Skeletal muscle tissue (tissue), 4 donors: ENCODE measurements around the gene BCAT1. TPM values are rescaled to one million over a fixed set of nuclear protein-coding genes. Genes with fewer than 3 reads are reported as not detected.
"Not testable (repeated sequence)": the region's sequence is repeated elsewhere in the genome, so short reads cannot be mapped to it uniquely, and the experiment has no call there.

ENCODE experiments used
- H3K27ac ChIP-seq: one replicate; pipeline ENCODE4 v1.7.0; 2013; ENCODE audit warnings: mild to moderate bottlenecking, low read depth, low read length, inconsistent platforms
- H3K27me3 ChIP-seq, 3 donors: one replicate each; pipeline ENCODE4 v1.7.0; 2013; ENCODE audit warnings: low read length in 3 of 3; ENCODE audit not compliant: control insufficient read depth in 3 of 3, insufficient read depth in 3 of 3
- H3K36me3 ChIP-seq, 3 donors: one replicate each; pipeline ENCODE4 v1.7.0; 2013; ENCODE audit warnings: low read length in 3 of 3; ENCODE audit not compliant: control insufficient read depth in 3 of 3, insufficient read depth in 3 of 3
- H3K4me1 ChIP-seq, 3 donors: one replicate each; pipeline ENCODE4 v1.7.0; 2013; ENCODE audit warnings: low read length in 3 of 3, mild to moderate bottlenecking in 3 of 3; ENCODE audit not compliant: control insufficient read depth in 3 of 3, insufficient read depth in 3 of 3
- H3K4me3 ChIP-seq, 3 donors: one replicate each; pipeline ENCODE4 v1.7.0; 2013; ENCODE audit warnings: low read length in 3 of 3
- H3K9ac ChIP-seq, 3 donors: one replicate each; pipeline ENCODE4 v1.7.0; 2013; ENCODE audit warnings: low read length in 3 of 3, mild to moderate bottlenecking in 3 of 3, moderate library complexity in 2 of 3, low read depth in 1 of 3
- H3K9me3 ChIP-seq, 3 donors: one replicate each; pipeline ENCODE4 v1.7.0; 2013; ENCODE audit warnings: low read length in 3 of 3; ENCODE audit not compliant: control insufficient read depth in 3 of 3
- total RNA-seq: library from RNA; depleted of rRNA; stranded (reverse); fragments of >200 nt; gene quantifications from one replicate; pipeline ENCODE4 v1.2.3, GENCODE V29; 2014
- donor health status: Osteomylitis.

The BCAT1 gene
- total RNA-seq, 1 donor from 2014 or later: 33.4 TPM

GRCh38 chr12:24833513-24833912 lies 115.4 kb downstream of the BCAT1 start:
- no peak overlapping the region for H3K4me3 ChIP-seq
- peaks cover 0 to 4% (median 3%) of the 10 kb centered on the region in 3 donors for H3K4me1 ChIP-seq

GRCh38 chr12:24823808-24824515 lies 124.9 kb downstream of the BCAT1 start:
- H3K36me3 ChIP-seq: no peaks in the 10 kb centered on the region
- H3K9ac ChIP-seq: no peak overlapping the region
- no peaks in the 10 kb centered on the region for H3K4me1 ChIP-seq
- no peaks in the 10 kb centered on the region for H3K9me3 ChIP-seq
- H3K27ac ChIP-seq: no peak overlapping the region
- no peak overlapping the region for H3K4me3 ChIP-seq
- no peaks in the 10 kb centered on the region for H3K27me3 ChIP-seq

More at GRCh38 chr12:24833513-24833912, 115.4 kb downstream of the BCAT1 start:
- Histone ChIP-seq H3K27me3 (no peaks in the 10 kb centered on the region), H3K27ac (no peak overlapping the region), H3K9ac (no peak overlapping the region), H3K9me3 (no peaks in the 10 kb centered on the region), H3K36me3 (no peaks in the 10 kb centered on the region)

- Histone ChIP-seq H3K36me3 (no peaks in the 10 kb centered on the region), H3K27ac (no peak overlapping the region), H3K27me3 (no peaks in the 10 kb centered on the region), H3K4me3 (no peak overlapping the region), H3K9me3 (no peaks in the 10 kb centered on the region), H3K9ac (no peak overlapping the region), H3K4me1 (no peaks in the 10 kb centered on the region)
These were observed 126.6 kb downstream of the BCAT1 start for GRCh38 chr12:24822121-24822899.

- Histone ChIP-seq H3K9ac (no peak overlapping the region), H3K9me3 (no peaks in the 10 kb centered on the region), H3K4me1 (no peaks in the 10 kb centered on the region), H3K4me3 (no peak overlapping the region), H3K27ac (no peak overlapping the region), H3K27me3 (no peaks in the 10 kb centered on the region), H3K36me3 (no peaks in the 10 kb centered on the region)
These were observed 127.2 kb downstream of the BCAT1 start for GRCh38 chr12:24821691-24822090.

- no peaks in the 10 kb centered on the region for H3K4me1 ChIP-seq
- no peak overlapping the region for H3K4me3 ChIP-seq
- no peak overlapping the region for H3K27ac ChIP-seq
- H3K27me3 ChIP-seq: no peaks in the 10 kb centered on the region
- no peaks in the 10 kb centered on the region for H3K9me3 ChIP-seq
- H3K36me3 ChIP-seq: no peaks in the 10 kb centered on the region
- H3K9ac ChIP-seq: no peak overlapping the region
These were observed 128.0 kb downstream of the BCAT1 start for GRCh38 chr12:24820872-24821271.

- H3K27me3 ChIP-seq: no peaks in the 10 kb centered on the region
- no peak overlapping the region for H3K27ac ChIP-seq
- no peaks in the 10 kb centered on the region for H3K36me3 ChIP-seq
- no peaks in the 10 kb centered on the region for H3K4me1 ChIP-seq
- no peak overlapping the region for H3K4me3 ChIP-seq
- no peak overlapping the region for H3K9ac ChIP-seq
- H3K9me3 ChIP-seq: no peaks in the 10 kb centered on the region
These were observed 130.6 kb downstream of the BCAT1 start for GRCh38 chr12:24818351-24818750.

GRCh38 chr12:24815114-24815423 lies 133.8 kb downstream of the BCAT1 start:
- H3K9me3 ChIP-seq: no peaks in the 10 kb centered on the region
- no peaks in the 10 kb centered on the region for H3K4me1 ChIP-seq
- H3K4me3 ChIP-seq: no peak overlapping the region
- H3K27me3 ChIP-seq: no peaks in the 10 kb centered on the region
- H3K27ac ChIP-seq: no peak overlapping the region
- H3K9ac ChIP-seq: no peak overlapping the region
- H3K36me3 ChIP-seq: no peaks in the 10 kb centered on the region

- no peaks in the 10 kb centered on the region for H3K36me3 ChIP-seq
- H3K4me3 ChIP-seq: no peak overlapping the region
- H3K9me3 ChIP-seq: no peaks in the 10 kb centered on the region
- no peak overlapping the region for H3K27ac ChIP-seq
- H3K9ac ChIP-seq: no peak overlapping the region
- no peaks in the 10 kb centered on the region for H3K4me1 ChIP-seq
- H3K27me3 ChIP-seq: no peaks in the 10 kb centered on the region
These were observed 134.4 kb downstream of the BCAT1 start for GRCh38 chr12:24814379-24815113.

- H3K27ac ChIP-seq: no peak overlapping the region
- no peaks in the 10 kb centered on the region for H3K4me1 ChIP-seq
- no peak overlapping the region for H3K9ac ChIP-seq
- H3K4me3 ChIP-seq: no peak overlapping the region
- H3K36me3 ChIP-seq: no peaks in the 10 kb centered on the region
- no peaks in the 10 kb centered on the region for H3K27me3 ChIP-seq
- H3K9me3 ChIP-seq: no peaks in the 10 kb centered on the region
These were observed 138.5 kb downstream of the BCAT1 start for GRCh38 chr12:24810378-24810777.

GRCh38 chr12:24809306-24809705 lies 139.6 kb downstream of the BCAT1 start:
- not testable (repeated sequence) for H3K27me3 ChIP-seq, H3K4me3 ChIP-seq, H3K9ac ChIP-seq, H3K9me3 ChIP-seq, H3K36me3 ChIP-seq, H3K27ac ChIP-seq, H3K4me1 ChIP-seq
